Upper lobe of left lung (tissue), 4 donors: ENCODE measurements around the gene PSMD5.

Experiments used
- CTCF ChIP-seq, 6 experiments: fragments of 450-650 bp in 4 of 6; fragments of 200-600 bp in 2 of 6; sonication (generic) in 2 of 6; IDR thresholded peaks; one replicate each; pipeline ENCODE4 v1.5.1; 2016 to 2019; ENCODE audit warnings: antibody characterized with exemption in 6 of 6
- EP300 ChIP-seq, 4 donors: sonication (generic); formaldehyde crosslinking; IDR thresholded peaks; one replicate each; pipeline ENCODE4 v1.5.1; 2017; ENCODE audit warnings: antibody characterized with exemption in 4 of 4, control low read depth in 2 of 4
- POLR2A ChIP-seq, 4 donors: fragments of 450-650 bp; IDR thresholded peaks; one replicate each; pipeline ENCODE4 v1.5.1; 2016 to 2017; ENCODE audit warnings: antibody characterized with exemption in 4 of 4, mild to moderate bottlenecking in 2 of 4
- POLR2AphosphoS5 ChIP-seq, 2 donors: sonication (generic); formaldehyde crosslinking; IDR thresholded peaks; one replicate each; pipeline ENCODE4 v1.5.1; 2017; ENCODE audit warnings: antibody characterized with exemption in 2 of 2

- TF ChIP-seq CTCF (IDR thresholded peaks at IDR 0.05) (no peak), EP300 (IDR thresholded peaks at IDR 0.05) (no peak), POLR2AphosphoS5 (IDR thresholded peaks at IDR 0.05) (no peak), POLR2A (IDR thresholded peaks at IDR 0.05) (no peak)
These were observed 4.2 kb upstream of the PSMD5 start for GRCh38 chr9:120846906-120847305.
